ENCODE results near the gene MAG.

- no peak for TF ChIP-seq CTCF (conservative IDR thresholded peaks at IDR 0.05 in 1 of 2, IDR thresholded peaks at IDR 0.05 in 1 of 2; ENCODE audit: extremely low read depth in 1 of 2, insufficient read depth in 1 of 2, low read depth in 1 of 2, low read length in 2 of 2)
- TF ChIP-seq EZH2 (IDR thresholded peaks at IDR 0.05; ENCODE audit: borderline replicate concordance, low read length), result no peak
Measured at GRCh38 chr19:35355791-35356460, 64.0 kb downstream of the MAG start.
